ENCODE results near the gene WDFY2.

DNA sequence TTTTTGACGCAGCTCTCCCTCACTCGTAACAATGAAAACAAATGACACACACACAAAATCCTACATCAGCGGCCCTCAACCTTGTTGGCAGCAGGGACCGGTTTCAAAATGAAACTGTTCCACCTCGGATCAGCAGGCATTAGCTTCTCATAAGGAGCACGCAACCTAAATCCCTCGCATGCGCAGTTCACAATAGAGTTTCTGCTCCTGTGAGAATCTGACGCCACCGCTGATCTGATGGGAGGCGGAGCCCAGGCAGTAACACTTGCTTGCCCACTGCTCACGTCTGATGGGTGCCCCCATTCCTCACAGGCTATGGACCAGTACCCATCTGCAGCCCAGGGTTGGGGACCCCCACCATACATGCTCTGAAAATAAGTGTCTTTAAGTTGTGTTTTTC lies 176.3 kb downstream of the WDFY2 start:
- TF ChIP-seq RAD21 (conservative IDR thresholded peaks at IDR 0.05) = no peak
- no peak for TF ChIP-seq MXI1 (conservative IDR thresholded peaks at IDR 0.05; ENCODE audit: poor library complexity, severe bottlenecking)
